MCF 10A (cell line): ENCODE measurements around the gene MYLK. TPM values are rescaled to one million over a fixed set of nuclear protein-coding genes. Genes with fewer than 3 reads are reported as not detected.

Source experiments
- BruUV-seq: library from RNA; stranded (reverse); fragments of 400-500 nt; replicated peaks from 2 replicates; lab custom pipeline; 2021; lab: Mats Ljungman, UMichigan
- CTCF ChIA-PET: fragments of 300-600 bp; sonication (Branson Sonifier 250); formaldehyde crosslinking; extraction: SDS; loops from one replicate; lab custom pipeline; 2021; ENCODE audit warnings: antibody characterized with exemption, inconsistent platforms; lab: Yijun Ruan, JAX
- POLR2A ChIA-PET: fragments of 300-600, 350-650 bp; sonication (Branson Sonifier 250); formaldehyde crosslinking; extraction: SDS; loops from one replicate; lab custom pipeline; 2020; ENCODE audit warnings: antibody characterized with exemption, inconsistent platforms; lab: Yijun Ruan, JAX
- DNase-seq: peaks from one replicate; pipeline ENCODE4 v3.0.0-alpha.2; 2018; ENCODE audit not compliant: unreplicated experiment
- H3K27ac Mint-ChIP-seq: one replicate; pipeline ENCODE4 v1.8.0; 2022; ENCODE audit warnings: mild to moderate bottlenecking, low read depth, mixed read lengths; ENCODE audit not compliant: unreplicated experiment
- H3K27me3 Mint-ChIP-seq: one replicate; pipeline ENCODE4 v1.8.0; 2022; ENCODE audit warnings: mixed read lengths; ENCODE audit not compliant: insufficient read depth, unreplicated experiment
- H3K36me3 Mint-ChIP-seq: one replicate; pipeline ENCODE4 v1.8.0; 2022; ENCODE audit warnings: mild to moderate bottlenecking, moderate library complexity, mixed read lengths; ENCODE audit not compliant: insufficient read depth, unreplicated experiment
- H3K4me1 Mint-ChIP-seq: one replicate; pipeline ENCODE4 v1.8.0; 2022; ENCODE audit warnings: mixed read lengths; ENCODE audit not compliant: insufficient read depth, unreplicated experiment
- H3K4me3 Mint-ChIP-seq: one replicate; pipeline ENCODE4 v1.8.0; 2022; ENCODE audit warnings: mild to moderate bottlenecking, moderate library complexity, mixed read lengths; ENCODE audit not compliant: unreplicated experiment
- H3K9me3 Mint-ChIP-seq: one replicate; pipeline ENCODE4 v1.8.0; 2022; ENCODE audit warnings: mixed read lengths; ENCODE audit not compliant: unreplicated experiment
- CTCF ChIP-seq: fragments of 200-600 bp; IDR thresholded peaks from one replicate; pipeline ENCODE4 v1.8.0; 2022; ENCODE audit warnings: antibody characterized with exemption, mild to moderate bottlenecking; ENCODE audit not compliant: unreplicated experiment
- intact Hi-C: fragments of 100-400 bp; cut with micrococcal nuclease; formaldehyde crosslinking; loops from 2 replicates; pipeline ENCODE4 v1.14.1; 2022
- total RNA-seq: library from RNA; stranded (reverse); gene quantifications from 2 replicates; pipeline ENCODE4 v1.2.3, GENCODE V29; 2022

MYLK gene
- total RNA-seq, 1 experiment from 2014 or later, result 2.3 TPM

- H3K9me3 Mint-ChIP-seq, result peaks cover 22% of the 10 kb centered on the region
- CTCF ChIA-PET, result no interaction called here
- no TSS peak for BruUV-seq
- DNase-seq, result no peak
- POLR2A ChIA-PET, result no interaction called here
- H3K27me3 Mint-ChIP-seq, result no peaks in the 10 kb centered on the region
- no peak for TF ChIP-seq CTCF
- intact Hi-C loops, result no loop called here
- no peaks in the 10 kb centered on the region for H3K36me3 Mint-ChIP-seq
- H3K4me1 Mint-ChIP-seq, result no peaks in the 10 kb centered on the region
- no peak overlapping the region for H3K27ac Mint-ChIP-seq
- no peak overlapping the region for H3K4me3 Mint-ChIP-seq
Measured at GRCh38 chr3:123842711-123843110, 41.4 kb downstream of the MYLK start.

GRCh38 chr3:123841476-123842238 is 42.5 kb downstream of the MYLK start:
- Mint-ChIP-seq H3K27me3 (no peaks in the 10 kb centered on the region), H3K4me1 (no peaks in the 10 kb centered on the region), H3K27ac (no peak overlapping the region), H3K4me3 (no peak overlapping the region), H3K9me3 (peaks cover 27% of the 10 kb centered on the region), H3K36me3 (no peaks in the 10 kb centered on the region)
- POLR2A ChIA-PET, result interaction anchor here (0.7 kb wide), 1 partner anchor 20 kb away, joined by 3 read pairs; no protein-coding TSS in a partner anchor
- CTCF ChIA-PET, result no interaction called here
- BruUV-seq, result no TSS peak
- no peak for DNase-seq
- intact Hi-C loops, result no loop called here
- TF ChIP-seq CTCF, result no peak

GRCh38 chr3:123840961-123841360 is 43.2 kb downstream of the MYLK start:
- H3K27ac Mint-ChIP-seq, result no peak overlapping the region
- H3K9me3 Mint-ChIP-seq, result peaks cover 27% of the 10 kb centered on the region
- no peak for DNase-seq
- intact Hi-C loops, result no loop called here
- H3K27me3 Mint-ChIP-seq, result no peaks in the 10 kb centered on the region
- no peaks in the 10 kb centered on the region for H3K4me1 Mint-ChIP-seq
- BruUV-seq, result no TSS peak
- ChIA-PET POLR2A (no interaction called here), CTCF (no interaction called here)
- no peak overlapping the region for H3K4me3 Mint-ChIP-seq
- no peaks in the 10 kb centered on the region for H3K36me3 Mint-ChIP-seq
- no peak for TF ChIP-seq CTCF

GRCh38 chr3:123837858-123838257 is 46.3 kb downstream of the MYLK start:
- no TSS peak for BruUV-seq
- TF ChIP-seq CTCF, result no peak
- ChIA-PET CTCF (no interaction called here), POLR2A (no interaction called here)
- intact Hi-C loops, result no loop called here
- Mint-ChIP-seq H3K27me3 (no peaks in the 10 kb centered on the region), H3K36me3 (no peaks in the 10 kb centered on the region), H3K4me3 (no peak overlapping the region), H3K27ac (no peak overlapping the region), H3K9me3 (peaks cover 27% of the 10 kb centered on the region), H3K4me1 (peaks cover 16% of the 10 kb centered on the region)
- no peak for DNase-seq
